Activated CD4-positive, alpha-beta T cell treated with anti-CD3 and anti-CD28 coated beads, Interleukin-2, amount 50 U/mL, for 48 hours (primary cell): ENCODE measurements around the gene LCN12.

Experiments
- DNase-seq, 2 experiments: peaks; one replicate each; pipeline ENCODE4 v3.0.0-alpha.2; 2020

Gene LCN12

GRCh38 chr9:136927343-136928271 lies 24.5 kb upstream of the LCN12 start:
- DNase-seq = no peak

DNA sequence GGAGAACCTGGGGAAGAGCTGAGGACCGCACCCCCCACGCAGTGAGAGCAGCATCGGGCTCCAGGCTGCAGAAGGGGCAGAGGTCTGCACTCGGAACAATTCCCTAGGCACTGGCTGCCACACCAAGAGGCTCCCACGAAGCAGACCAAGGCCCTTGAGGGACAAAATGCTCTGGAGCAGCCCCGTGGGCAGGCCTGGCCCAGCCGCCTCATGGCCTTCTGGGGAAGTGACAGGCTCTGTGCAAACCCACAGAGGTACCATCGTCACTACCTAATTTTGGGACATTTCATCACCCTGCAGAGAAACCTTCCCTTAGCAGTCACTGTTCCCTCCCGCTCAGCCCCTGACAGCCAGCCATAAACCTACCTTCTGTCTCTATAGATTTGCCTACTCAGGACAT lies 23.5 kb upstream of the LCN12 start:
- no peak for DNase-seq

GRCh38 chr9:136930014-136930413 lies 22.1 kb upstream of the LCN12 start:
- DNase-seq = no peak

DNA sequence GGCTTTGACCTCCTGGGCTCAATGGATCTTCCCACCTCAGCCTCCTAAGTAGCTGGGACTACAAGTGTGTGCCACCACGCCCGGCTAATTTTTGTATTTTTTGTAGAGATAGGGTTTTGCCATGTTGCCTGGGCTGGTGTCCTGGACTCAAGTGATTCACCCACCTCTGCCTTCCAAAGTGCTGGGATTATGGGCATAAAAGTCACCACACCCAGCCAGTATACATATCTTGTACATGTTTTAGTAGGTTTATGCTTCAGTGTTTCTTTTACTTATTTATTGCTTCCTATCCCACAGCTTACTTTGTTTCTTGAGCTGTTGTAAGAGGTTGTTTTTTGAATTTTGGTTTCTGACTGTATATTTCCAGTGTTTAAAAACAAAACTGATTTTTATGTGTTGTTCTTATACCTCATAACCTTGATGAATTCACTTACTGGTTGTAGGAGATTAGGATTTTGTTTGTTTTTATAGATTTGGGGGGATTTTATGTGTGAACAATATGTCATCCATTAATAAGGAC lies 20.4 kb upstream of the LCN12 start:
- no peak for DNase-seq

DNA sequence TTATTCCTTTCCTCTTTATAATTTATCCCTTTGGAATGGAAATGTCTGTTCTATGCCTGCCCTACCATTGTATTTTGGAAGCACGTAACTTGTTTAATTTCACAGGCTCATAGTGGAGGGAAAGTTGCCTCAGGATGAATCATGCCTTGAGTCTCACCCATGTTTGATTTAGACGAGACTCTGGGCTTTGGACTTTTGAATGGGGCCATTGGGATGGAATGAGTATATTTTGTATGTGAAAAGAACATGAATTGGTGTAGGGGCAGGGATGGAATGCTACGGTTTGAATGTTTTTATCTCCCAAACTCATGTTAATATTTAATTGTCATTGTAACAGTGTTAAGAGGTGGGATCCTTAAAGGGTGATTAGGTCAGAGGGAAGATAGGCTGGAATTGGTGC lies 17.8 kb upstream of the LCN12 start:
- no peak for DNase-seq

GRCh38 chr9:136935651-136936050 lies 16.4 kb upstream of the LCN12 start:
- no peak for DNase-seq

DNA sequence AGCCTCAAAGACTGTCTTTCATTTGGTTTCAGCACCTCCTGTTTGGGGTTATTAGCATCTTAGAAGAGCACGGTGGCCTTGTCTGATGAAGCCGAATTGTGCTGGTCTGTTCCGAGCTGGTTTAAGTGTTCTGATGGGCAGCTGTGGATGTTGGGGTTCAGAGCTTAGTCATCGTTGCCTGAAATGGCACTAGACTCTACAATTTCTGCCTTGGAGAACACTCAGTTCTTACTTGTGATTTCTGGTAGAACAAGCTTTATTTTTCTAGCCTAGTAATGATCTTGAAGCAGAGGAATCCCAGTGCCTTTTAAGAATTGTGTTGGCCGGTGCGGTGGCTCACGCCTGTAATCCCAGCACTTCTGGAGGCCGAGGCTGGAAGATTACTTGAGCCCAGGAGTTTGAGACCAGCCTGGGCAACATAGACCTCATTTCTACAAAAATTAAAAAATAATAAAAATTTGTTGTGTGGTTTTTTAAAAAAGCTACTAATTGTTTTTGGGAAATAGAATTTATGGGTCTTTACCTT lies 15.4 kb upstream of the LCN12 start:
- no peak for DNase-seq

DNA sequence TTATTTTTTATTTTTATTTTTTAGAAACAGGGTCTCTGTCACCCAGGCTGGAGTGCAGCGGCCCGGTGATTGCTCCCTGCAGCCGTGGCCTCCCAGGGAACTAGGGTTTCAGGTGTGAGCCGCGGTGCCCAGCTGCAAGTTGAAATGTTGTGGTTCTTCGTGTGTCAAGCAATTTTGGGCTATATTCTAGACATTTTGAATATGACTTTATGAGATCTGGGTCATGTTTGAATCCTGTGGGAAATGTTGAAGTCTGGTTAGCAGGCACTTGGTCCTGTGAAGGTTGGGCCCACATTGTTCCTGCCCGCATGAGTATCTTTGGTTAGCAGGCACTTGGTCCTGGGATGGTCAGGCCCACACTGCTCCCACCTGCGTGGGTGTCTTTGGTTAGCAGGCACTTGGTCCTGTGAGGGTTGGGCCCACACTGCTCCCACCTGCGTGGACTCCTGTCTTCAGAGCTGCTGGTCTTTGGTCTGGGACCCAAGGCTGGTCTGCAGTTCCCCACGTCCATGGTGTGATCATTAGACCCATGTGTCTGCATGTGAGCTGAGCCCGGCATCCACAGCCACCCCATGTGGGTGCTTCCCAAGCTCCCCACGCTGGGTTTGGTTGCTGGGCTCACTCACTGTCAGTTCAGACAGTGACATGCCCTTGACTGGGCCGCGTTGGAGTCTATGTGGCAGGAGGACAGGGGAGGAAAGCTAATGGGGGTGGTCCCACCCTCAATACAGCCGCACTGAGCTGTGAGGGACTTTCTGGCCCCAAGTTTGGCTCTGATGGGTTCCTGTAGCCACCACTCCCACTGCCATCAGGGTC lies 14.7 kb upstream of the LCN12 start:
- no peak for DNase-seq

DNA sequence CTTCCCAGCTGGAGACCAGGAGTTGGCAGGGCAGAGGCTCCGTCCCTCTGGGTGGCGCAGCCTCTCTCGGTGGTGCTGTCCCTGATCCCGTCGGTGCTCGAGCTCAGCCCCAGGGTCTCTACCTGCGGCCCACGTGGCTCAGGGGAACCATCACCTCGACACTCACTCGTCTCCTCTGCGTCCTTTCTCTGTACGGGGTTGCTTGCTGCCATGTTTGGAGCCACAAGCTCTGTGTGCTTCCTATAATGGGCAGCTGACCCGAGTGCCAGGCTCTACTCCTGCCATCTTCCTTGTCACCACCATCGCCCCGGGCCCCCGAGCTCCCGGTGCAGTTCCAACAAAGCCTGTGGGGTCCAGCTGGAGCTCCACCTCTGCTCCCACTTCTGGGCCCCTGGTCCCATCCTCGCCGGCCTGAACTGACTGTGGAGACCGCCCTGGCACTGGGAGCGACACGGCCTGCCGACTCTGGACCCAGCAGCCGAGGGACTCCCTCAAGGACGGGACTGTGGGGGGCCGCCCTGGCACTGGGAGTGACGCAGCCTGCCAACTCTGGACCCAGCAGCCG lies 12.6 kb upstream of the LCN12 start:
- no peak for DNase-seq

- DNase-seq = no peak
Measured at GRCh38 chr9:136939996-136940525, 12.0 kb upstream of the LCN12 start.

- no peak for DNase-seq
Measured at GRCh38 chr9:136940526-136941230, 11.4 kb upstream of the LCN12 start.

- DNase-seq = no peak
Measured at GRCh38 chr9:136941231-136942111, 10.6 kb upstream of the LCN12 start.

GRCh38 chr9:136942112-136942880 lies 9.8 kb upstream of the LCN12 start:
- DNase-seq = no peak

- DNase-seq = no peak
Measured at GRCh38 chr9:136942881-136943230, 9.2 kb upstream of the LCN12 start.

GRCh38 chr9:136943291-136944211 lies 8.5 kb upstream of the LCN12 start:
- DNase-seq = peak; percentile 39 to 53

DNA sequence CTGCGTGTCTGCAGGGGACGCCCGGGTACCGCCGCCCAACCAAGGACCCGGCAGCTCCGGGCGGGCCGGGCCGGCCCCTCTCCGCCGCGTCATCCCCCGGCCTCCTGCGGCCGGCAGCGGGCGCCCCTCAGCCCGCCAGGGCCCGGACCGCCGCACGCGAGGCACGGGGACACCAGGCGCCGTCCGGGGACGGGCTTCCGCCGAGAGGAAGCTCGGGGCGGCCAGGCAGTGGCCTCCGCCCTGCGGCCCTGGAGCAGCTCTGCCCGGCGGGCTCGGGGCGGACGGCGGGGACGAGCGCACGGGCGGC lies 7.9 kb upstream of the LCN12 start:
- DNase-seq = no peak

DNA sequence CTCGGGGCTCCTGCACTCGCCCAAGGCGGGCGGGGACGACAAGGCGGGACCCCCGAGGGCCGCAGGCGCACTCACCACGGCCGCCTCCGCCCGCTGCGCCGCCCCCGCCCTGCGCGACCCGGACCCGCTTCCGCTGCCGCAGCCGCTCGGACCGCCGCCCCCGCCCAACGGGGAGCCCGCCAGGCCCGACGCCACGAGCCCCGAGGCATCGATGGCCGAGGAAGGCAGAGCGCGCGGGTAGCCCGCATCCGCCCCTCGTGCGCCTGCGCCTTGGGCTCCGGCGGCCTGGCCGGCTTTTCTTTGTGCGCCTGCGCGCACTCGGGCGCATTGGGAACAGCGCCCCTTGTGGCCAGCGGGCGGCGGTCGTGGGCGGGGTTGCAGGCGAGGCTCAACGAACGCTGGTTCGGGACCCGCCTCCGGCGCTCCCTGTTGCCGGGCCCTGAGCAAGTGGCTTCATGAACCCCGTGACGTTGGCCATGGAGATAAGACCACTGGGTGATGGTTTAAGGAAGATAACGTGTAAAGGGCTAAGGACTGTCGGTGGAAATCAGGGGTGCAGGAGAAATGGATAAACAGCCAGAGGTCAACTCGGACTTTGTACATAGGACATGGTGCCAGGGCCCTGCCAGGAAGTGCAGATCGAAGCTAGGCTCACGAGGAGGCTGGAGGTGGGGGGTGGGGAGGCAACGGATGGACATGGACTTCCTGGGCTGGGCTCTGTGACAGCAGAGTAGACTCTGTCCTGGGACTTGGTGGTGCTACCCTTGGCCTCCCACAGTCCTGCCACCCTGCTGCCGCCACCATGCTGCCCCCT lies 7.3 kb upstream of the LCN12 start, which contains the start of the genes C8G and FBXW5:
TSS of gene C8G (plus strand) at position 725 of the 814 bp plus-strand sequence. CDS start at position 803, 78 bp downstream.
TSS of gene FBXW5 (minus strand) at position 220 of the 814 bp plus-strand sequence. CDS start 655 bp downstream, outside the sequence.
- peak; percentile 92 to 93 for DNase-seq
